H1 (cell line): ENCODE data around the gene COL26A1. TPM values are rescaled to one million over a fixed set of nuclear protein-coding genes. Genes with fewer than 3 reads are reported as not detected.

ENCODE experiments used
- BACH1 ChIP-seq: IDR thresholded peaks from 2 replicates; pipeline ENCODE4 v1.6.1; 2012; ENCODE audit warnings: low read length, improper control_type of control experiment
- CEBPB ChIP-seq: IDR thresholded peaks from 2 replicates; pipeline ENCODE4 v1.6.1; 2012; ENCODE audit warnings: low read depth, low read length
- EGR1 ChIP-seq: IDR thresholded peaks from 2 replicates; pipeline ENCODE4 v1.6.1; 2011; ENCODE audit warnings: low read depth, low read length, borderline replicate concordance
- POLR2A ChIP-seq, 2 experiments: IDR thresholded peaks; 1 replicate in 1 of 2; 2 replicates in 1 of 2; pipeline ENCODE4 v1.6.1; 2011; ENCODE audit warnings: low read depth in 2 of 2, low read length in 2 of 2, mild to moderate bottlenecking in 2 of 2; ENCODE audit errors: control extremely low read depth in 1 of 2
- RXRA ChIP-seq: IDR thresholded peaks from 2 replicates; pipeline ENCODE4 v1.6.1; 2011; ENCODE audit warnings: low read depth, mild to moderate bottlenecking, low read length, moderate library complexity; ENCODE audit not compliant: insufficient read depth
- polyA plus RNA-seq, 7 experiments: library from polyadenylated mRNA; depleted of rRNA in 3 of 7; stranded (reverse) in 5 of 7; unstranded in 2 of 7; fragments of >200 nt in 5 of 7; fragments of 200-250 nt in 2 of 7; gene quantifications; 1 replicate in 5 of 7; 2 replicates in 1 of 7; 4 replicates in 1 of 7; pipeline versions ENCODE4 v1.2.1 to v1.2.3, GENCODE V29; 2011 to 2013; ENCODE audit warnings: missing spikeins in 2 of 7, mixed read lengths in 2 of 7
- total RNA-seq: library from RNA; stranded (reverse); fragmentation: NEBNext Ultra II Directional; extraction: Animal tissue kit (Norgen Biotek cat#: 25700); gene quantifications from 2 replicates; pipeline ENCODE4 v1.2.1, GENCODE V29; 2021

Gene COL26A1
- total and polyA plus RNA-seq, 2 of the 8 experiments (the other 6 are each of a cell fraction or from before 2014, with no cell fraction given): 51.1 to 68.8 TPM

DNA sequence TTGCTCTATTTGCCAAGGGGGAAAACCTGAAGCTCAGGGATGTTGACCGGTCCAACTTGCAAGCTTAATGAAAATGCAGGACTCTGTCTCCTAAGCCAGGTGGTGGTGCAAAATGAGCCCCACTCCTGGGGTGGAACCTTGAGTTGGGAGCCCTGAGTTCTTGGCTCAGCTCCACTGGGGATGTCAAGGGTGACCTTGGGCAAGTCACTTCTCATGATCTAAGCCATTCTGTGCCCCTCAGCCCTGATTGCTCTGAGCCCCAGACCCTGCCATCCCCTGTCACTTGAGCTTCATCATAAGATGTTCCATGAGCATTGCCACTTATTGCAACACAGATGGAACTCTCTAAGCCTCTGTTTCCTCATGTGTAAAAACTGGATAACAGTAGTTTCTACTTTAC lies 232.6 kb downstream of the COL26A1 start (continued):
- no peak for TF ChIP-seq BACH1
- TF ChIP-seq EGR1: no peak
- no peak for TF ChIP-seq POLR2A (IDR thresholded peaks at IDR 0.05; ENCODE audit: control extremely low read depth in 1 of 2, low read depth in 2 of 2, low read length in 2 of 2)
- TF ChIP-seq CEBPB: no peak
- no peak for TF ChIP-seq RXRA
